ENCODE results near the gene TMEM200B.

GRCh38 chr1:29129916-29130315 is 6.2 kb upstream of the TMEM200B start:
- no peak for TF ChIP-seq CTCF (IDR thresholded peaks at IDR 0.05)
- no peak for TF ChIP-seq ZFX (IDR thresholded peaks at IDR 0.05; ENCODE audit: borderline replicate concordance)

All from 22Rv1 (cell line).